NCI-H128 (cell line): Measurements from ENCODE around the gene GPR180.
A peak's percentile ranks its signal among the peaks of the same experiment; 100 is the strongest.

Experiments
- DNase-seq: peaks from one replicate; lab custom pipeline; 2025; ENCODE audit not compliant: unreplicated experiment; lab: John Stamatoyannopoulos, UW

The GPR180 gene

GRCh38 chr13:94601446-94602431, at the start of gene GPR180:
TSS of gene GPR180 (plus strand) at chr13:94601857. CDS start at chr13:94601928, 71 bp downstream.
- DNase-seq, result peak; percentile 94

GRCh38 chr13:94552095-94552494, 49.6 kb upstream of the GPR180 start:
- DNase-seq, result no peak

- no peak for DNase-seq
These were observed 47.9 kb upstream of the GPR180 start for GRCh38 chr13:94553766-94554165.

- DNase-seq, result no peak
These were observed 45.6 kb upstream of the GPR180 start for GRCh38 chr13:94556041-94556440.

GRCh38 chr13:94556621-94557020, 45.0 kb upstream of the GPR180 start:
- DNase-seq, result no peak

- DNase-seq, result no peak
These were observed 43.9 kb upstream of the GPR180 start for GRCh38 chr13:94557684-94558235.

GRCh38 chr13:94558716-94559115, 42.9 kb upstream of the GPR180 start:
- no peak for DNase-seq

GRCh38 chr13:94559222-94559795, 42.3 kb upstream of the GPR180 start:
- DNase-seq, result no peak

- DNase-seq, result no peak
These were observed 41.5 kb upstream of the GPR180 start for GRCh38 chr13:94560116-94560515.

GRCh38 chr13:94561126-94561525, 40.5 kb upstream of the GPR180 start:
- no peak for DNase-seq

- no peak for DNase-seq
These were observed 34.1 kb upstream of the GPR180 start for GRCh38 chr13:94567581-94567980.

- no peak for DNase-seq
These were observed 33.2 kb upstream of the GPR180 start for GRCh38 chr13:94568443-94568842.

GRCh38 chr13:94569615-94570014, 32.0 kb upstream of the GPR180 start:
- DNase-seq, result no peak

- no peak for DNase-seq
These were observed 22.6 kb upstream of the GPR180 start for GRCh38 chr13:94579063-94579462.

GRCh38 chr13:94583926-94584325, 17.7 kb upstream of the GPR180 start:
- DNase-seq, result no peak

- no peak for DNase-seq
These were observed 16.0 kb upstream of the GPR180 start for GRCh38 chr13:94585543-94586101.

- DNase-seq, result no peak
These were observed 15.3 kb upstream of the GPR180 start for GRCh38 chr13:94586371-94586770.

GRCh38 chr13:94588541-94588940, 13.1 kb upstream of the GPR180 start:
- no peak for DNase-seq

GRCh38 chr13:94590744-94591143, 10.9 kb upstream of the GPR180 start:
- no peak for DNase-seq

GRCh38 chr13:94595001-94595949, 6.4 kb upstream of the GPR180 start:
- DNase-seq, result no peak
